HG02642 (cell line): Measurements from ENCODE around the gene CLTCL1.

ENCODE experiments used
- ATAC-seq: cut with Tn5 transposase; IDR thresholded peaks from one replicate; pipeline ENCODE4 v1.9.1; 2021; ENCODE audit warnings: mild to moderate bottlenecking; ENCODE audit not compliant: unreplicated experiment, poor library complexity

CLTCL1 gene

DNA sequence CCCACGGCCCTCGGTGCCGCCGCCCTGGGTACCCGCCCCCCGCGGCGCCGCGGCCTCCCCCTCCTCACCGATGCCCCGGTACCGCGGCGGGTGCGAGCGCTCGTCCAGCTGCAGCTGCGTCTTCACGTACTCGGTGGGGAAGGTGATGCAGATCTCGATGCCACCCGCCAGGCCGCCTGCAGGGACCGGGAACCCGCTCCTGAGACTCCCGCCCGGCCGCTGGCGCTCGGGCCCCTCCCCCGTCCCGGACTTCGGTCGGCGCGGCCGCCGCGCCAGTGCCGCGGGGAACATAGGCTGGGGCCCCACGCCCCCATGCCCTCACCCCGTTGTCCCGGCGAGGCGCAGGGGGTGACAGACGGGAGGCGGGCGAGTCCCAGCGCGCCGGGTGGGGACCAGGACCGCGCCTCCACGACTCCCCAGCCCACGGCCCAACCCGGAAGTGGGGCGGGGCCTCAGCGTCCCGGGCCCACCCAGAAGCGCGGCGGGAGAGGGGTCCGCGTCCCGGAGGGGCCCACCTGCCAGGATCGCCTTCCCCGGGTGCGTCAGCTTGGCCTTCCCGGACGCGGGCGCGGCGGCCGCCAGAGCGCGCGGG, 113.4 kb downstream of the CLTCL1 start:
- ATAC-seq = peak; percentile 45

DNA sequence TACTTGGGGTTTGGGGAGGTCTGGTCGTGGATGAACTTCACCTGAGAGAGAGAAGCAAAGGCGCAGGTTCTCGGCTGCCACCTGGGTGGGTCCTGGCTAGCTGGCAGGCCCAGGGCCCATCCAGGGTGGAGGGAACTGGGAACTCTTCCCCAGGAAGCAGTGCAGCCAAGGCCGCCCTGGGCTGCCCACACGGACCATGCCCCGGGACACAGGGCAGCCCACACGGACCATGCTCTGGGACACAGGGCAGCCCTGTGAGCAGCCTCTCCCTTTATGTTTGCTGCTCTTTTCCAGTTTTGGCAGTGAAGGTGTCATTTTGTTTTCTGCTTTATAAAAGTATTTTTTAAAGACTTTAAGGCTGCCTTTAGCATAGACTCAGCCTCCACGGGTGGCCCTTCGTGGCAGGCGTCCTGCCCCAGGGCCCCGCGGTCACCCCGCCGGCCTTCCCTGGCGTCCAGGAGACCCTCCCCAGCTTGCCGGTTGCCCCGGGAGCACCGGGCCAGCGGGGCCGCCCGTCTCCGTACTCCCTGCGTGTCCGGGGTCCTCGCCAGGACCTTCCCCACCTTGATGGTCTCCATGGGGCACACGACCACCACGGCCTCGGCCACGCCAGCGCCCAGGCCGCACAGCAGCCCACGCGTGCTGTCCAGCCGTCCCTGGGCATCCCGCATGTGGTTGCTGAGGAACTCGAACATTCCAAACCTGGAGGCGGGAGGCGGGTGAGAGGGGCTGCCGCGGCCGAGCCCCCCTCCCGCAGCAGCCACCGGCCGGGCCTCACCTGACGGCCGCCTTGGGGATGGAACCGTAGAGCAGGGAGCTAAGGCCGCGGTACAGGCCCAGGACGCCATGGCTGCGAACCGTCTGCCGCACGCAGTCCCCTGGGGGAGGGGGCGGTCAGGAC, 114.1 kb downstream of the CLTCL1 start:
- no peak for ATAC-seq

GRCh38 chr22:19176732-19177131, 114.8 kb downstream of the CLTCL1 start:
- ATAC-seq = no peak

DNA sequence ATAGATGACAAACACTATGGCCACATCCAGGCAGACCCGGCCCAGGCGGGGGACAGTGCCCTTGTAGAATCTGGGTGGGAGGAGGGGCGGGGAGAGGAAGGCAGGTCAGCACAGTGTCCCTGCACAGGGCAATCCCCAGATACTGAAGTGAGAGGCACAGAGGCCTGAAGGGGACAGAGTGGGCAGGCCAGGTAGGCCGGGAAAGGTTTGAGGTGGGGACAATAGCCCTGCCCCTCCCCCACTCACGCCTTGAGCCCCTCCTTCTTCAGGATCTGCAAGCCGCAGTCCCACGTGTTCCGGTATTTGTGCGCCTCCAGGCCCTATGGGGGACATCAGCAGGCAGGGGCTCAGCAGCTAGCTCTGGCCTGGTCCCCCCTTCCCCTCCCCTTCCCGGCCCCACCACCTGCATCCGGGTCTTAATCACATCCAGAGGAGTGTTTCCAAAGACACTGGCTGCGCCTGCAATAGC, 115.3 kb downstream of the CLTCL1 start:
- no peak for ATAC-seq

GRCh38 chr22:19175602-19176174, 115.8 kb downstream of the CLTCL1 start:
- no peak for ATAC-seq

- no peak for ATAC-seq
These were observed 116.4 kb downstream of the CLTCL1 start for GRCh38 chr22:19175026-19175601.

- ATAC-seq = no peak
These were observed 117.2 kb downstream of the CLTCL1 start for GRCh38 chr22:19174106-19175025.

DNA sequence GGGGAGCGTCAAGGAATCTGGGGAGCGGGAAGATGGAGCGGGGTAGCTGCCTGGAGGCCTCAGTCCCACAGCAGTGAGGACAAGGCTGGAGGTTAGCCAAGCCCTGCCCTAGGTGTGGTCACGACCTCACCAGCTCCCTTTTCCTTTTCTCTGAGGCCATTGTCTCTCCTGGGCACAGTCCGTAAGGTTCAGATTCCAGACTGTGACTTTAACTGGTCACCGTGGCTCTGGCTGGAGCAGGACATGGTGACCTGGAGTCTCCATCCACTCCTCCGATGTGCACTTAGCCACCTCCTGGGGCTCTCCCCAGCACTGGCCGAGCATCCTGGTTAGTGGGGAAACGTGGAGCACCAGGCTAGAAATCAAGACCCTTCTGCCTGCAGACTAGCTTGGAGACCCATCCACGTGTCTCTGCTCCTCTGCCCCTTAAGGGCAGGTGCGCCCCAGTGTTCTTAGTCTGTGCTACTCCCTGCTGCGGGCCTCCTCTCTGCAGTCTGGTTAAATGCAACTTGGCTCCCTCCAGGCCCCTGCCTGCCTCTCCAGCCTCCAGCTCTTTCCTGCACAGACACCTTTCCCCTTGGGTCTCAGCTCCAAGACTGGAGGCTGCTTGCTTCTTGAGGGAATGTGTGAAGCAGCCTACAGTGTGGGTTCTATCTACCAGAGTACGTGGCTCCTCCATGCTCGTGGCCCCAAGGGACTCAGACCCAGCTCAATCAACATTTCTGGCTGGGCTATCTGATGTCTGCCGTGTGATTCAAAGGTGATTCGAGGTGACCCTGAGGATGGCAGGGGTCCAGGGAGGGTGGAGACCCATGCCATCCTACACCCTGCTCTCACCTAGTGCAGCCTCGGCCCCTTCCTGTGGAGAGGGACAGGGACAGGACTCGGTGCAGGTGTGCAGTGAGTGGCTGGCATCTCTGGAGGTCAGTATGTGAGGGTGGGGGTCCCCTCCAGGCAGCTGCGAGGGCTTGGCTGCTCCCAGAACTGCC, 118.2 kb downstream of the CLTCL1 start:
- no peak for ATAC-seq

DNA sequence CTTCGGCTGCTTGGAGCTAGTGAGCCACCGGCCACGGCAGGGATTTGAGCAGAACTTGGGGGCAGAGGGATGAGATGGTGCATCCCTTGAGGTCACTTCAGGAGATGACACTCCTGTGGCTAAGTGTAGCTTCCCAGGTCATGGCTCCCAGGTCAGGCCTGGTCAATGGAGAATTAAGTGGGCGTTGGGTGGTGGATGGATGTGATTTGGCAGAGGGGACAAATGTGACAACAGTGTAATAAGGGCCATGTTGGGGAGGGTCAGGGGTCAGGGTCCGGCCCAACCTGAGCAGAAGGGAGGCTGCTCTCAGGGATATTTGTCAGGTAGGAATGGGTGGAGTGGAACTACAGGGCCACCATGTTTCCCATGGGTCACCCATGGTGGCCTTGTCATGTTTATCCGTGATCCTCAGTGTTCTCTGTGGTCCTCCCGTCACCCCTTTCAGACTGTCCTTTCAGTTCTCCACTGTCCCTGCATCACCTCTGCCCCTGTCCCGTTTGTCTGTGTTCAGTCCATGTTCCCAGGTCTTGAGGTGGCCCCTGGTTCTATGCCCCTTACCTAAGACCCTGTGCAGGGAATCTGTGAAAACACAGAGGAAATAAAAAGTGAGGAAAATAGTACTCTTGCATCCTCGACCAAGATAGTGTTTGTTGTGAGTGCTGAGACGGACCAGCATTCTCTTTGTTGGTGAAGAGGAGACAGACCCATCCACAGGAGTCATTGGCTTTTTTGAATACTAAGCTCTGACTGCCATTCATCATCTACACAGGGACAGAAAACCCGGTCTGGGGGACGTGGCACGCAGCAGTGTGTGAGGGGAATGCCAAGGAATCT, 119.1 kb downstream of the CLTCL1 start:
- ATAC-seq = no peak

DNA sequence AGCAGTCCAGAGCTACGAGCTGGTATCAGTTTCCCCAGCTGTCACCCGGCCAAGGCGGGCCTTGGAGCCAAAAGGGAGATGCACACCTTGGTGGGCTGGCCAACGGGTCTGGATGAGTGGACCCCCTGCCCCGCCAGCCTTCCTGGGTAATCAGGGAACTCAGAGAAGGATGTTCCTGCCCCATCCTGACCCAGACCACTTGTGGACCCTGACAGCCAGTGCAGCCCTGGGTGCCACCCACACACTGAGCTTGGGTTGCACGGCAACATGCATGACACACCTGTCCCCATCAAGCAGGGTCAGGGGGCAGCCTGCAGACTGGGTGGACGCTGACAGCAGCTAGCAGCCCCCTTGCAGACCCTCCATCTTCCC, 121.6 kb downstream of the CLTCL1 start:
- ATAC-seq = no peak

GRCh38 chr22:19169002-19169946, 122.2 kb downstream of the CLTCL1 start:
- no peak for ATAC-seq

DNA sequence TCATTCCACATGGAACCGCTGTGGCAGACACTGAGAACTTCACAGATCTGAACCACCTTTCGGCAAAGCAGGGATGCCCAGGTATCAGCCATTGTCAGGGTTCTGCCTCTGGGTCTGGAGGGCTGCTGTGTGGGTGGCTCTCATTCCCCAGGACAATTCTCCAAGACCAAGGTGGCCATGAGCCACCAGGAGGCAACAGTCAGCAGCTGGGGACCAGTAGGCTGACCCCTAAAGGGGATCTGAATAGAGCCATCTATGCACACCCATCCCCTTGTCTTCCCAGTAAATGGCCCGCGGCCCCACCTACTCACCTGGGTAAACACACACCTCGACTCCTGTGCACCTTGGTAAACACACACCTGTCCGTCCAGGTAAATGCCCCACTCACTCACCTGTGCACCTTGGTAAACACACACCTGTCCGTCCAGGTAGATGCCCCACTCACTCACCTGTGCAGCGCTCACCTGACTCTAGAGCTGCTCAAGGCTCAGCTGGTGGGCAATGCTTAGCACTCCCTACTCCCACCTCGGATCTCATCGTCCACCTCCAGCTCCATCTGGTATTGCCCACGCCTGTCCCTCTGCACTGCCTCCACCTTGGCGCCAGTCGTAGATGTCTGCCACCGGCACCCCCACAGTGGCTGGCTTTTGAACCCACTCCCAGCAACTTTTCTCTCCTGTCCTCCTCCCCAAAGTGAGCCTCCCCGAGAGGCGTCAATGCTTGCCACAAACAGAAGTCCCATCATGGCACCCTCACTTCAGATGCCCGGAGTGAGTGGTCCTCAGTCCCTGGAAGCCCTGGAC, 123.2 kb downstream of the CLTCL1 start:
- ATAC-seq = no peak

DNA sequence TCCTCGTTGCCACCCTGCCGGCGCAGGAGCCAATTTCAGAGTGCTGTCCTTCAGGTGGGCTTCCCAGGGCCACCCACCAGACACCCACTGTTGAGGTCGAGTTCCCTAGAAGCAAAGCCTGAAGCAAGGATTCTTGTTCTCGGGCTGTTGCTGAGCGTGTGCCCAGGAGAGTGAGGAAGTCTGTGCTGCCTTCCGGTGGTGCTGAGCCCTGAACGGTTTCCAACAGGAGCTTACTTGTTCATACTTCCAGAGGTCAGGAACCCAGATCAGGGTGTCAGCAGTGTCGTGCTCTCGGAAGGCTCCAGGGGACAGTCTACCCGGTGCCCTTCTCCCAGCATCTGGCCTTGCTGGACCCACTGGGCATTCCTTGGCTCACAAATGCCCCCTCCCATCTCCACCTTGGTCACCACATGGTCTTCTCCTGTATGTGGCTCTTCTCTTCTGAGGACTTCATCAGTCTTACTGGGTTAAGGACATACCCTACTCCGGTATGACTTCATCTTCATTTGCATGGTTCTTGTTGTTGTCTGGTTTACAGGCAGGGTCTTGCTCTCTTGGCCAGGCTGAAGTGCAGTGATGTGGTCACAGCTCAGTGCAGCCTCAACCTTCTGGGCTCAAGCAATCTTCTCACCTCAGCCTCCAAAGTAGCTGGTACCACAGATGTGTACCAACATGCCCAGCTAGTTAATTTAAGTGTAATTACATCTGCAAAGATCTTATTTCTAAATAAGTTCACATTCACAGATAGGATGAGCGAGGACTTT, 124.2 kb downstream of the CLTCL1 start:
- ATAC-seq = no peak

GRCh38 chr22:19166421-19166820, 125.1 kb downstream of the CLTCL1 start:
- ATAC-seq = no peak

GRCh38 chr22:19164425-19164824, 127.1 kb downstream of the CLTCL1 start:
- ATAC-seq = no peak
